ENCODE results near the gene KIRREL3.
"Not testable (repeated sequence)": the region's sequence is repeated elsewhere in the genome, so short reads cannot be mapped to it uniquely, and the experiment has no call there.

The KIRREL3 gene

GRCh38 chr11:126396266-126396665 lies 604.3 kb downstream of the KIRREL3 start:
- H3K27ac ChIP-seq (ENCODE audit: low read depth, low read length): not testable (repeated sequence)

GRCh38 chr11:126395784-126396183 lies 604.8 kb downstream of the KIRREL3 start:
- H3K36me3 ChIP-seq (ENCODE audit: control insufficient read depth in 1 of 2, insufficient read depth in 2 of 2, low read length in 2 of 2); H3K27me3 ChIP-seq (ENCODE audit: control insufficient read depth in 1 of 2, insufficient read depth in 2 of 2, low read length in 2 of 2); H3K4me3 ChIP-seq (ENCODE audit: low read depth in 1 of 2, low read length in 2 of 2); H3K4me1 ChIP-seq (ENCODE audit: control insufficient read depth in 1 of 2, insufficient read depth in 2 of 2, low read length in 2 of 2); H3K27ac ChIP-seq (ENCODE audit: low read depth, low read length); H3K9me3 ChIP-seq (ENCODE audit: control insufficient read depth in 1 of 2, low read length in 2 of 2); H3K9ac ChIP-seq (ENCODE audit: low read depth in 1 of 2, low read length in 2 of 2): not testable (repeated sequence)

More at GRCh38 chr11:126396266-126396665, 604.3 kb downstream of the KIRREL3 start:
- not testable (repeated sequence) for H3K36me3 ChIP-seq (ENCODE audit: control insufficient read depth in 1 of 2, insufficient read depth in 2 of 2, low read length in 2 of 2); H3K4me3 ChIP-seq (ENCODE audit: low read depth in 1 of 2, low read length in 2 of 2); H3K4me1 ChIP-seq (ENCODE audit: control insufficient read depth in 1 of 2, insufficient read depth in 2 of 2, low read length in 2 of 2); H3K9ac ChIP-seq (ENCODE audit: low read depth in 1 of 2, low read length in 2 of 2); H3K27me3 ChIP-seq (ENCODE audit: control insufficient read depth in 1 of 2, insufficient read depth in 2 of 2, low read length in 2 of 2); H3K9me3 ChIP-seq (ENCODE audit: control insufficient read depth in 1 of 2, low read length in 2 of 2)

- H3K27me3 ChIP-seq (ENCODE audit: control insufficient read depth in 1 of 2, insufficient read depth in 2 of 2, low read length in 2 of 2); H3K9me3 ChIP-seq (ENCODE audit: control insufficient read depth in 1 of 2, low read length in 2 of 2); H3K9ac ChIP-seq (ENCODE audit: low read depth in 1 of 2, low read length in 2 of 2); H3K36me3 ChIP-seq (ENCODE audit: control insufficient read depth in 1 of 2, insufficient read depth in 2 of 2, low read length in 2 of 2); H3K4me3 ChIP-seq (ENCODE audit: low read depth in 1 of 2, low read length in 2 of 2); H3K27ac ChIP-seq (ENCODE audit: low read depth, low read length); H3K4me1 ChIP-seq (ENCODE audit: control insufficient read depth in 1 of 2, insufficient read depth in 2 of 2, low read length in 2 of 2): not testable (repeated sequence)
These were observed 605.9 kb downstream of the KIRREL3 start for GRCh38 chr11:126394634-126395072.

- Histone ChIP-seq H3K36me3 (ENCODE audit: control insufficient read depth in 1 of 2, insufficient read depth in 2 of 2, low read length in 2 of 2) (no peaks in the 10 kb centered on the region), H3K4me1 (ENCODE audit: control insufficient read depth in 1 of 2, insufficient read depth in 2 of 2, low read length in 2 of 2) (peaks cover 4% of the 10 kb centered on the region in 2 donors)
These were observed 606.5 kb downstream of the KIRREL3 start for GRCh38 chr11:126394036-126394435.

GRCh38 chr11:126393143-126393542 lies 607.4 kb downstream of the KIRREL3 start:
- H3K4me1 ChIP-seq (ENCODE audit: control insufficient read depth in 1 of 2, insufficient read depth in 2 of 2, low read length in 2 of 2): peaks cover 4% of the 10 kb centered on the region in 2 donors
- no peaks in the 10 kb centered on the region for H3K36me3 ChIP-seq (ENCODE audit: control insufficient read depth in 1 of 2, insufficient read depth in 2 of 2, low read length in 2 of 2)
- H3K9ac ChIP-seq (ENCODE audit: low read depth in 1 of 2, low read length in 2 of 2): no peak overlapping the region
- no peaks in the 10 kb centered on the region for H3K9me3 ChIP-seq (ENCODE audit: control insufficient read depth in 1 of 2, low read length in 2 of 2)
- no peak overlapping the region for H3K4me3 ChIP-seq (ENCODE audit: low read depth in 1 of 2, low read length in 2 of 2)
- H3K27ac ChIP-seq (ENCODE audit: low read depth, low read length): no peak overlapping the region
- H3K27me3 ChIP-seq (ENCODE audit: control insufficient read depth in 1 of 2, insufficient read depth in 2 of 2, low read length in 2 of 2): no peaks in the 10 kb centered on the region

More at GRCh38 chr11:126394036-126394435, 606.5 kb downstream of the KIRREL3 start:
- no peak overlapping the region for H3K9ac ChIP-seq (ENCODE audit: low read depth in 1 of 2, low read length in 2 of 2)
- no peak overlapping the region for H3K27ac ChIP-seq (ENCODE audit: low read depth, low read length)
- no peak overlapping the region for H3K4me3 ChIP-seq (ENCODE audit: low read depth in 1 of 2, low read length in 2 of 2)
- H3K27me3 ChIP-seq (ENCODE audit: control insufficient read depth in 1 of 2, insufficient read depth in 2 of 2, low read length in 2 of 2): no peaks in the 10 kb centered on the region
- no peaks in the 10 kb centered on the region for H3K9me3 ChIP-seq (ENCODE audit: control insufficient read depth in 1 of 2, low read length in 2 of 2)

GRCh38 chr11:126392633-126393013 lies 607.9 kb downstream of the KIRREL3 start:
- Histone ChIP-seq H3K4me3 (ENCODE audit: low read depth in 1 of 2, low read length in 2 of 2) (no peak overlapping the region), H3K4me1 (ENCODE audit: control insufficient read depth in 1 of 2, insufficient read depth in 2 of 2, low read length in 2 of 2) (peaks cover 4% of the 10 kb centered on the region in 2 donors), H3K27ac (ENCODE audit: low read depth, low read length) (no peak overlapping the region), H3K9ac (ENCODE audit: low read depth in 1 of 2, low read length in 2 of 2) (no peak overlapping the region), H3K27me3 (ENCODE audit: control insufficient read depth in 1 of 2, insufficient read depth in 2 of 2, low read length in 2 of 2) (no peaks in the 10 kb centered on the region), H3K36me3 (ENCODE audit: control insufficient read depth in 1 of 2, insufficient read depth in 2 of 2, low read length in 2 of 2) (no peaks in the 10 kb centered on the region), H3K9me3 (ENCODE audit: control insufficient read depth in 1 of 2, low read length in 2 of 2) (no peaks in the 10 kb centered on the region)

- Histone ChIP-seq H3K9me3 (ENCODE audit: control insufficient read depth in 1 of 2, low read length in 2 of 2) (no peaks in the 10 kb centered on the region), H3K27me3 (ENCODE audit: control insufficient read depth in 1 of 2, insufficient read depth in 2 of 2, low read length in 2 of 2) (no peaks in the 10 kb centered on the region), H3K27ac (ENCODE audit: low read depth, low read length) (no peak overlapping the region), H3K9ac (ENCODE audit: low read depth in 1 of 2, low read length in 2 of 2) (no peak overlapping the region), H3K36me3 (ENCODE audit: control insufficient read depth in 1 of 2, insufficient read depth in 2 of 2, low read length in 2 of 2) (no peaks in the 10 kb centered on the region), H3K4me1 (ENCODE audit: control insufficient read depth in 1 of 2, insufficient read depth in 2 of 2, low read length in 2 of 2) (peaks cover 4% of the 10 kb centered on the region in 2 donors), H3K4me3 (ENCODE audit: low read depth in 1 of 2, low read length in 2 of 2) (no peak overlapping the region)
These were observed 608.5 kb downstream of the KIRREL3 start for GRCh38 chr11:126391970-126392632.

- no peak overlapping the region for H3K4me3 ChIP-seq (ENCODE audit: low read depth in 1 of 2, low read length in 2 of 2)
- H3K4me1 ChIP-seq (ENCODE audit: control insufficient read depth in 1 of 2, insufficient read depth in 2 of 2, low read length in 2 of 2): peaks cover 4 to 8% of the 10 kb centered on the region in 2 donors
- H3K27ac ChIP-seq (ENCODE audit: low read depth, low read length): no peak overlapping the region
- H3K27me3 ChIP-seq (ENCODE audit: control insufficient read depth in 1 of 2, insufficient read depth in 2 of 2, low read length in 2 of 2): no peaks in the 10 kb centered on the region
- H3K9ac ChIP-seq (ENCODE audit: low read depth in 1 of 2, low read length in 2 of 2): no peak overlapping the region
- H3K9me3 ChIP-seq (ENCODE audit: control insufficient read depth in 1 of 2, low read length in 2 of 2): no peaks in the 10 kb centered on the region
- no peaks in the 10 kb centered on the region for H3K36me3 ChIP-seq (ENCODE audit: control insufficient read depth in 1 of 2, insufficient read depth in 2 of 2, low read length in 2 of 2)
These were observed 609.1 kb downstream of the KIRREL3 start for GRCh38 chr11:126391286-126391954.

GRCh38 chr11:126390272-126390867 lies 610.2 kb downstream of the KIRREL3 start:
- peaks cover 4 to 8% of the 10 kb centered on the region in 2 donors for H3K4me1 ChIP-seq (ENCODE audit: control insufficient read depth in 1 of 2, insufficient read depth in 2 of 2, low read length in 2 of 2)
- H3K9me3 ChIP-seq (ENCODE audit: control insufficient read depth in 1 of 2, low read length in 2 of 2): no peaks in the 10 kb centered on the region
- no peaks in the 10 kb centered on the region for H3K27me3 ChIP-seq (ENCODE audit: control insufficient read depth in 1 of 2, insufficient read depth in 2 of 2, low read length in 2 of 2)
- H3K27ac ChIP-seq (ENCODE audit: low read depth, low read length): no peak overlapping the region
- H3K4me3 ChIP-seq (ENCODE audit: low read depth in 1 of 2, low read length in 2 of 2): no peak overlapping the region
- no peak overlapping the region for H3K9ac ChIP-seq (ENCODE audit: low read depth in 1 of 2, low read length in 2 of 2)
- H3K36me3 ChIP-seq (ENCODE audit: control insufficient read depth in 1 of 2, insufficient read depth in 2 of 2, low read length in 2 of 2): no peaks in the 10 kb centered on the region

- no peak overlapping the region for H3K27ac ChIP-seq (ENCODE audit: low read depth, low read length)
These were observed 612.7 kb downstream of the KIRREL3 start for GRCh38 chr11:126387857-126388256.

More at GRCh38 chr11:126387857-126388256, 612.7 kb downstream of the KIRREL3 start:
- Histone ChIP-seq H3K4me3 (ENCODE audit: low read depth in 1 of 2, low read length in 2 of 2) (no peak overlapping the region), H3K4me1 (ENCODE audit: control insufficient read depth in 1 of 2, insufficient read depth in 2 of 2, low read length in 2 of 2) (peaks cover 0 to 8% of the 10 kb centered on the region in 2 donors), H3K9ac (ENCODE audit: low read depth in 1 of 2, low read length in 2 of 2) (no peak overlapping the region), H3K36me3 (ENCODE audit: control insufficient read depth in 1 of 2, insufficient read depth in 2 of 2, low read length in 2 of 2) (no peaks in the 10 kb centered on the region), H3K27me3 (ENCODE audit: control insufficient read depth in 1 of 2, insufficient read depth in 2 of 2, low read length in 2 of 2) (no peaks in the 10 kb centered on the region), H3K9me3 (ENCODE audit: control insufficient read depth in 1 of 2, low read length in 2 of 2) (no peaks in the 10 kb centered on the region)
